ENCODE data around the gene PROX1. TPM values are rescaled to one million over a fixed set of nuclear protein-coding genes. Genes with fewer than 3 reads are reported as not detected.
A peak's percentile ranks its signal among the peaks of the same experiment; 100 is the strongest.

Gene PROX1
- total RNA-seq (2014; rRNA removed; shearing (Covaris generic)) = 0.06 TPM in 1 of 2 replicates, not detected in the other
- polyA plus RNA-seq (2015; cell fraction: cytosol; rRNA removed) = 0.01 TPM in 1 of 2 replicates, not detected in the other
- 0.06 TPM in 1 of 2 replicates, not detected in the other for polyA plus RNA-seq (2015; cell fraction: nucleus; rRNA removed)

- DNase-seq (ENCODE audit: low read depth) = peak; percentile 75
Observed at GRCh38 chr1:213987927-213988506, at the start of gene PROX1. TSS of gene PROX1 (plus strand) at chr1:213987973. CDS start at chr1:213996536, 8,563 bp downstream.

GRCh38 chr1:213938776-213939175, 49.0 kb upstream of the PROX1 start:
- no peak for DNase-seq (ENCODE audit: low read depth)

GRCh38 chr1:213939888-213940287, 47.9 kb upstream of the PROX1 start:
- DNase-seq (ENCODE audit: low read depth) = no peak

GRCh38 chr1:213940947-213941346, 46.8 kb upstream of the PROX1 start:
- DNase-seq (ENCODE audit: low read depth) = no peak

GRCh38 chr1:213942061-213942460, 45.7 kb upstream of the PROX1 start:
- DNase-seq (ENCODE audit: low read depth) = no peak

- no peak for DNase-seq (ENCODE audit: low read depth)
Observed at GRCh38 chr1:213947200-213947801, 40.5 kb upstream of the PROX1 start.

GRCh38 chr1:213951876-213952275, 35.9 kb upstream of the PROX1 start:
- no peak for DNase-seq (ENCODE audit: low read depth)

GRCh38 chr1:213953806-213954205, 34.0 kb upstream of the PROX1 start:
- DNase-seq (ENCODE audit: low read depth) = no peak

- DNase-seq (ENCODE audit: low read depth) = no peak
Observed at GRCh38 chr1:213956295-213956770, 31.4 kb upstream of the PROX1 start.

- DNase-seq (ENCODE audit: low read depth) = no peak
Observed at GRCh38 chr1:213958346-213958745, 29.4 kb upstream of the PROX1 start.

- no peak for DNase-seq (ENCODE audit: low read depth)
Observed at GRCh38 chr1:213960963-213961362, 26.8 kb upstream of the PROX1 start.

GRCh38 chr1:213962508-213962907, 25.3 kb upstream of the PROX1 start:
- DNase-seq (ENCODE audit: low read depth) = no peak

- DNase-seq (ENCODE audit: low read depth) = no peak
Observed at GRCh38 chr1:213966122-213966521, 21.7 kb upstream of the PROX1 start.

- no peak for DNase-seq (ENCODE audit: low read depth)
Observed at GRCh38 chr1:213968146-213968825, 19.5 kb upstream of the PROX1 start.

GRCh38 chr1:213969958-213970555, 17.7 kb upstream of the PROX1 start:
- no peak for DNase-seq (ENCODE audit: low read depth)

- no peak for DNase-seq (ENCODE audit: low read depth)
Observed at GRCh38 chr1:213972141-213972540, 15.6 kb upstream of the PROX1 start.

GRCh38 chr1:213973129-213973528, 14.6 kb upstream of the PROX1 start:
- DNase-seq (ENCODE audit: low read depth) = peak; percentile 77

GRCh38 chr1:213976665-213977485, 10.9 kb upstream of the PROX1 start:
- DNase-seq (ENCODE audit: low read depth) = no peak

GRCh38 chr1:213977486-213977842, 10.3 kb upstream of the PROX1 start:
- DNase-seq (ENCODE audit: low read depth) = no peak

GRCh38 chr1:213977909-213978308, 9.9 kb upstream of the PROX1 start:
- no peak for DNase-seq (ENCODE audit: low read depth)
